Ureter (tissue), 1 donor: ENCODE data around the gene FLAD1. TPM values are rescaled to one million over a fixed set of nuclear protein-coding genes. Genes with fewer than 3 reads are reported as not detected.

ENCODE experiments used
- DNase-seq: peaks from one replicate; pipeline ENCODE4 v3.0.0-alpha.2; 2020; ENCODE audit warnings: low spot score
- total RNA-seq: library from RNA; stranded (reverse); gene quantifications from one replicate; pipeline ENCODE4 v1.2.4, GENCODE V29; 2023
- donor health status: DM: yes; HTN: yes; CAD: no.

Gene FLAD1
- total RNA-seq, 1 donor from 2014 or later, result 48.3 TPM

DNA sequence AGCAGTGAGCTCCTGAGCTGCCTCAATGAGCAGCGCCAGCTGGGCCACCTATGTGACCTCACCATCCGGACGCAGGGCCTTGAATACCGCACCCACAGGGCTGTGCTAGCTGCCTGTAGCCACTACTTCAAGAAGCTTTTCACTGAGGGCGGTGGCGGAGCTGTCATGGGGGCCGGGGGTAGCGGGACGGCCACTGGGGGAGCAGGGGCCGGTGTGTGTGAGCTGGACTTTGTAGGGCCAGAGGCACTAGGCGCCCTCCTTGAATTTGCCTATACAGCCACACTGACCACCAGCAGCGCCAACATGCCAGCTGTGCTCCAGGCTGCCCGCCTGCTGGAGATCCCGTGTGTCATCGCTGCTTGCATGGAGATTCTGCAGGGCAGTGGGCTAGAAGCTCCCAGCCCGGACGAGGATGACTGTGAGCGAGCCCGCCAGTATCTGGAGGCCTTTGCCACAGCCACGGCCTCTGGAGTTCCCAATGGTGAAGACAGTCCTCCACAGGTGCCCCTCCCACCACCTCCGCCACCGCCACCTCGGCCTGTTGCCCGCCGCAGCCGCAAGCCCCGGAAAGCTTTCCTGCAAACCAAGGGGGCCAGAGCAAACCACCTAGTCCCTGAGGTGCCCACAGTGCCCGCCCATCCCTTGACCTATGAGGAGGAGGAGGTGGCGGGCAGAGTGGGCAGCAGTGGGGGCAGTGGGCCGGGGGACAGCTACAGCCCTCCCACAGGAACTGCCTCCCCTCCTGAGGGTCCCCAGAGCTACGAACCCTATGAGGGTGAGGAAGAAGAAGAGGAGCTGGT lies 31.8 kb downstream of the FLAD1 start:
- DNase-seq, result no peak

DNA sequence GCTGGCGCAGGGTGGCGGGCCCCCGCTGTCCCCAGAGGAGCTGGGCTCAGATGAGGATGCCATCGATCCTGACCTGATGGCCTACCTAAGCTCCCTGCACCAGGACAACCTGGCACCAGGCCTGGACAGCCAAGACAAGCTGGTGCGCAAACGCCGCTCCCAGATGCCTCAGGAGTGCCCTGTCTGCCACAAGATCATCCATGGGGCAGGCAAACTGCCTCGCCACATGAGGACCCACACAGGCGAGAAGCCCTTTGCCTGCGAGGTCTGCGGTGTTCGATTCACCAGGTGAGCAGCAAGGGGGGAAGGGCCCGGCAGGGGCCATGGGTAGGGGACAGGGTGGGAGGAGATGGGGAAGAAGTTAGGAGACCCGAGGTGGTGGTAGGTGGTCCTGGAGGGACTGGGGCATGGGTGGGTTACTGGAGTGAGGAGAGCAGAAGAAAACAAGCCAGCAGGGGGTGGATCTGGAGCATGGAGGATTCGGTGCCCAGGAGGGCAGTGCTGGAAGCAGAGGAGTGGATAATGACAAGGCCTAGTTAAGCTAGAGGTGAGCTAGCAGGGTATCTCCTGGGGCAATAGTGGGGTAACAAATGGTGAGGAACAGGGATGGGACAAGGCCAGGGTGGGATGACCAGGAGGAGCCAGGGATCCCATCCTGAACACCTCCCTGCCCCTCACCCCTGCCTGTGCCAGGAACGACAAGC lies 32.5 kb downstream of the FLAD1 start:
- no peak for DNase-seq

DNA sequence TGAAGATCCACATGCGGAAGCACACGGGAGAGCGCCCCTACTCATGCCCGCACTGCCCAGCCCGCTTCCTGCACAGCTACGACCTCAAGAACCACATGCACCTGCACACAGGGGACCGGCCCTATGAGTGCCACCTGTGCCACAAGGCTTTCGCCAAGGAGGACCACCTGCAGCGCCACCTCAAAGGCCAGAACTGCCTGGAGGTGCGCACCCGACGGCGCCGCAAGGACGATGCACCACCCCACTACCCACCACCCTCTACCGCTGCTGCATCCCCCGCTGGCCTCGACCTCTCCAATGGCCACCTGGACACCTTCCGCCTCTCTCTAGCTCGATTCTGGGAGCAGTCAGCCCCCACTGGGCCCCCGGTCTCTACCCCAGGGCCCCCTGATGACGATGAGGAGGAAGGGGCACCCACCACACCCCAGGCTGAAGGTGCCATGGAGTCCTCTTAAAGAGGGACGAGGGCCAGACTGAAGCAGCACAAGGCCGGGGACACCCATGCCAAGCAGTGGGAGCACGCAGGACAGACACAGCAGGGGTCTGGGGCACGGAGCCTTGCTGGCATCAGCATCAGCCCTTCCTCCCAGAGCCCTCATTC lies 33.2 kb downstream of the FLAD1 start:
- no peak for DNase-seq

DNA sequence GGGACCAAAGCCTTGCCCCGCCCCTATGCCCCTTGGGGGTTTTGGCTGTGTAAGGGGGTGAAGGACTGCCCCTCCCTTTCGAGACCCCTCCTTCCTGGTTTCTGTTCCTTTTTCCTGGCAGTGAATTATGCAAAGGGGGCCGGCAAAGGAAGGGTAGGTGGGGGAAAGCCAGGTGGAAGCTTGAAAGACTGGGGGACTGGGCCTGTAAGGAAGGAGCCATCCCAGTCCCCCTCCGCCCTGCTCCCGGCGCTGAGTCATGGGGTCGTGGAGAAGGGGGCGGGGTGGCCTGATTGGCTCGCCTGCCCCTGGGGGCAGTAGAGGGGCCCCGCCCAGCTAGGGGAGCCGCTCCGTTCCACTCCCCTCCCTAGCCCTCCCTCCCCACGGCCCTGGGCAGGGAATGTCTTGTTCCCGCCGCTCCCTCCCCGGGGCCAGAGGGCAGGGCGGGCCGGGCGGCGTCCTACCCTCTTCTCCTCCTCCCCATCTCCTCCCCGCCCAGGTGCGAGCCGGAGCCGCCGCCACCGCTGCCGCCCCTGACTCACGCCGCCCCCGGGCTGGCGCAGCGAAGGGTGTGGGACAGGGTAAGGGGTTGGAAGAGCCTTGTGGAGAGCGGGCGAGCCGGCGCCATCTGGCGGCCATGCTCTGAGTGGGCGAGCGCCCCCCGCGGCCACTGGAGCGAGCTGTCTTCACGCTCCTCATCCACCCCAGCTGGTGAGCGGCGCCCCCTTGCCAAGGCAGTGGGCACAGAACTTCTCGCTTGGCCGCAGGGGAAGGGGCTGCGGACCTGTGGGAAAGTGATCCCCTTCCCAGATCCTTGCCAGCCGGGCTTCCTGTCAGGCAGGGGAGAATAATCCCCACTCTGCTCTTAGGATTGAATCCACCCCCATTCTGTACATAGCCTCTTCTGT lies 34.1 kb downstream of the FLAD1 start:
- peak; percentile 94 for DNase-seq

DNA sequence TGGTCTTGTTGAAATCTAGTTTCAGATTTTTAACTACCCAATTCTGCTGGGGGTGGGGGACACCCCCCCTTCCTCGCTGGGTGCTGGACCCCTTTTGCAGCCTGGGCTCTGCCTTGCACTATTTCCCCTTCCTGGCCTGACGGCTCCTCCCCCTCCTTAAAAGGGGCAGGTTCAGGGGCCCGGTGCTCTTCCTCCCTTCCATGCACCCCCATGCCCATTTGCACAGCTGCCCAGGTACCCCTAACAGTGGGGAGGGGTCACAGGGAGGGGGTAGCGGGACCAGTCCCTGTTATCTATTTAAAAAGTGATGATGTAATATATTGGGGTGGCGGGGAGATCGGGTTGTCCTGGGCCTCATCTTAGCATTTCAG lies 34.8 kb downstream of the FLAD1 start:
- DNase-seq, result no peak

DNA sequence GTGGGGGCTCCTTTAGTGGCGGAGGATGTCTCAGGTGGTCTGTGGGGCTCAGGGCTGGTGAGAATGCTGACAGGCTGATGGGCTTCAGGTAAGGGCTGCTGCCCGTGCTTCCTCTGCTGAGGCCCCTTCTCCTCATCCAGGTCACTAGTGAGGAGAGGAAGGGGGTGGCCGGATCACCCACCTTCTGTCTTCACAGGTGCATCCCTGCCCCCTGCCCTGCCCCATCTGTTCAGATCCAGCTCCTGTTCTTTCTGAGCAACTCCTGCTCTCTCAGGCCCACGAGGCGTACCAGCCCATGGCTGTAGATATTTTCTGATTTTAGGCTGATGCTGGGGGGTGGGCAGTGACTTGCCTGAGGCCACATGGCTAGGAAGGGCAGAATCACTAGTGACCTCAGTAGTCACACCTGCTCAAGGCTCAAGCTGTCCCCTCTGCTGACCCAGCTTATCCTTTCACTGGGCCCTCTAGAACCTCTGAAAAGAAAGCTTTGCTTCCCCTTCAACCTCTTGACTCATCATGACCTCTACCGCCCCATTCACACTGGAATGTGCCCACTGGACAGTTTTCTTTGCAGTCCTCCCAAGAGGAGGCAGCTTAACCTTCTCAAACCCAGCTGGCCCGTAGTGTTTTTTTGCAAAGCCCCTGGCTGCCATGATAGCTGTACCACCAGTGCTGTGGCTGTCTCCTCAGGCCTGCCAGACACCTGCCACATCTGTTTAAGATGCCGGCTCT lies 35.6 kb downstream of the FLAD1 start:
- no peak for DNase-seq

DNA sequence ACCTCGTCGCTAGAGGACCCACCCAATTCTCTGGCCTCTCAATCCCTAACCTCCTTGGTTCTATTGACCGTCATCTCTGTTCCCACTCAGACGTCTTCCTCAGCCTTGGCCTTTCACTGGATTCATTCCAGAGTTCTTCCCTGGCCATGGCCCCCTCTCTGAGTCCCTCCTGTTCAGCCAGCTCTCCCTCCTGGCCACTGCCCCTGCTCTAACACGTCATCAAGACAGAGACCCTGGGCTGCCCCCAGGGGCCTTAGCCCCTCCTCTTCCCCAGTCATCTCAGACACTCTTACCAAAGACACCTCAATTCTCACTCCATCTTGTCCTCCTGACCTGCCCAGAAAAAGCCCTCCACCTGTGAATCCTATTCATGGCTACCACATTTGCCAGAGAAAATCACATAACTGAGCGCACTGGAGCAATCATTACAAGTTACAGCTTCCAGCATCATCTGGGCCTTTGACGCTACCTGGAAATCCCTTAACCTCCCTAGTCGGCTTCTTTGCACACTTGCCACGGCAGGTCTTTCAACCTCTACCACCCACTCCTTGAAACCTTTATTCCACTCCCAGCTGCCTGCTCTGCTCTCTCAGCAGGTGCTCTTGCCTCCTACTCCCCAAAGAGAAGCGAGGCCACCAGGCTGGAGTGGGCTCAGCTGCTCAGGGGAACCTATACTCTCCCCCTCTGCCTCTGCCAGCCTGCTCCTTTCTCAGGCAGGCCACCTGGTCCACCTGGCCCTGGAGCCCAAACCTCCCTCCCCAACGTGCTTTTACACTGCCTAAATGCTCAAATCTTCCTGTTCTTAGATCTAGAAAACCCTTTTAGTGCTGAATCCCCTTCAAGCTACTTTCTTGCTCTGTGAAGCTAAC lies 36.5 kb downstream of the FLAD1 start:
- no peak for DNase-seq

DNA sequence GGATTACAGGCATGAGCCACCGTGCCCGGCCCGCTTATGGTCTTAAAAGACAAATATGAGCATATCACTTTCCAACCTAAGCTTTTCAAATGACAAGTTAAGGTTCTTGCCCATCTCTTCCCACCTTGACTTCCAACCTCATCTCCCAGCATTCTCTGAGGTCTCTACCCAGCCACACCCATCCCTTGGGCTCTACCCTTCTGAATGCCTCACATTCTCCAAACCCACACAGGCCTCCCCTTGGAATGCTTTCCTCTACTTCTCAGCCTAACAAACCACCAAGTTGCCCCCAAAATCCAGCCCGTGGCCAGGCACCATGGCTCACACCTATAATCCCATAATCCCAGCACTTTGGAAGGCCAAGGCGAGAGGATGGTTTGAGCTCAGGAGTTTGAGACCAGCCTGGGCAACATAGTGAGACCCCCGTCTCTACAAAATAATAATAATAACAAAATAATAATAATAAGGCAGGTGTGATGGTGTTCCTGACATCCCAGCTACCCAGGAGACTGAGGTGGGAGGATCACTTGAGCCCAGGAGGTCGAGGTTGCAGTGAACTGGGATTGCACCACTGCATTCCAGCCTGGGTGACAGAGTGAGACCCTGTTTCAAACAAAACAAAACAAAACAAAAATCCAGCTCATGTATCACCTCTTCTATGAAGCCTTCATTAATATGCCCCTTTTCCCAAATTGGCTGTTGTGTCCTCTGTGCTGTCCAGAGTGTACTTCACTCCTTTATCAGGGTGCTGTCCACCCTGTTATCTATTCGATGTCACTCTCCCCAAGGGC lies 39.2 kb downstream of the FLAD1 start:
- no peak for DNase-seq

DNA sequence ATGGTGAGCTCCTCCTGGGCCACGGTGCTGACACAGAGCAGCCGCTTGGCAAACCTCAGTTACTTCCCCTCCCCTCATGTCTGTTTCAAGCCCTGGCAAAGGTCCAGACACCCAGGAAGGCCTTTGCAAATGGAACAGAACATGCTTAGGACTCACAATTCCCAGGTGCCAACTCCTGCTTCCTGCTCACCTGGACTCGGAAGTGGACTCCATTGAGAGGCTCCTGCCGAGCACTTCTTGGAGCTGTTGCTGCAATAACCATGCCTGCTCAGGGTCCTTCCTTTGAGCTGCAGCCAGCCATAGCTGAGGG lies 39.7 kb downstream of the FLAD1 start:
- no peak for DNase-seq

DNA sequence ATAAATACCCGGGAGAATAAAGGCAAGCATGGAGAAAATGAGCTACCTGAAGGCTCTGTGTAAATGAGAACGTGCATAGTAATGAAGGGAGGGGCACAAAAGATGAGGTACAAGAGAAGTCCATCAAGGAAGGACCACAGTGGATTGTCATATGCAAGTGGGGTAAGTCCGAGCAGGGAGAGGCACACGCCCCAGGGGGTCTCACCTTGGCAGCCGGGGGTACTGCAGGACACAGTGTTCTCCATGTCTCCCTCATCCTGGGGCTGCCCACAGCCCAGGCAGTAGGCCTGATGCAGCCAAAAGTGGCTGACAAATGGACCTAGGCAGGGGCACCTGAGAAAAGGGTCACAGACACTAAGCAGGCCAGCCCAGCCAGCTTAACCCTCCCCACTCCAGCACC lies 40.5 kb downstream of the FLAD1 start:
- no peak for DNase-seq

DNA sequence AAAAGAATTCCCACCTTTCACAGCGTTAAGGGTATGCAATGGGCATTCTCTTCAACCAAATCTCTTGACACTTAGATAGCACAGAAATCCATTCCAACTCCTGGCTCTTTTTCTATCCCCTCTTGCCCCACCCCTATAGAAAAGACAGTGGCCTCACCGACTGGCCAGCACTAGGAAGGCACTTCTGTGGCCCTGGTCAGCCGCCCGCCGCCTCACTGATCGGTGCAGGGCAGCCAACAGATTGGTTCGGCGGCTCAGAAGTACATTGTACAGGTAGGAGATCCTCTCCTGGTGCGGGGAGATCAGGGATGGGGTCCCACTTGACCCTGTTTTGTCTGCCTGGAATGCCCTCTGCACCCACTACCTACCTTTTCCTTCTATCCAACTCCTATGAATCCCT lies 41.2 kb downstream of the FLAD1 start:
- no peak for DNase-seq

DNA sequence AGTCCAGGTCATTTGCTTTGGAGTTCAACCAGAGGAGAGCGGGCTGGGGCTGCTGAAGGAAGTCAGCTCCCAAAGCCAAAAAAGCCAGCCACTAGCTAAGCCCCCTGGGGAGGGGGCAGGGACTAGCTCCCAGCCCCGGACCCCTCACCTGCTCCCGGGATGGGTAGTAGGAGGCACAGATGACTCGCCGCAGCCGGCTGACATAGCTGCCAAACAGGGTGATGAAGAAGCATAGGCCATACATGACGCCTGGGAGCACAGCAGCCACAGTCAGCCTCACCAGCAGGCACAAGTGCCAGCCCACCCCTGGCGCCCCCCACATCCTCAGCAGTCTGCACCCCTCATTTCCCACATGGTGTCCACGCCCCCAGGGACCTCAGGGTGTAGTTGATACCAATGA lies 43.0 kb downstream of the FLAD1 start:
- no peak for DNase-seq

DNA sequence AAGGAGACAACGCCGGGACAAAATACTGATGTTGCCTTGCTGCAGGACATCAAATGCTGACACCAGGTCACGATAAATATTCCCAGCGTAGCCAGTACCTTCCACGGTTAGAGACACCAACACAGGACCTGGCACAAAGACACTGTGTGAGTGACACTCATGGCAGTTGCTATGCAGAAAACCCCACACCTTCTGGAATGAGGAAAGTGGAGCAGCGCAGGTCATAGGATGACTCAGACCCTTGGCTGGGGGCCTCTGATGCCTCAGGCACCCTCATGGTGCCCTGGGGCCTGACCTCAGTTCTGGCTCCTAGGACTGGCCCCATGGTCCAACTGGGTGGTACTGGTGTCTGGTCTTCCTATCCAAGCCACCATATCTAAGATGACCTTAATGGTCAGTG lies 43.4 kb downstream of the FLAD1 start:
- DNase-seq, result no peak

DNA sequence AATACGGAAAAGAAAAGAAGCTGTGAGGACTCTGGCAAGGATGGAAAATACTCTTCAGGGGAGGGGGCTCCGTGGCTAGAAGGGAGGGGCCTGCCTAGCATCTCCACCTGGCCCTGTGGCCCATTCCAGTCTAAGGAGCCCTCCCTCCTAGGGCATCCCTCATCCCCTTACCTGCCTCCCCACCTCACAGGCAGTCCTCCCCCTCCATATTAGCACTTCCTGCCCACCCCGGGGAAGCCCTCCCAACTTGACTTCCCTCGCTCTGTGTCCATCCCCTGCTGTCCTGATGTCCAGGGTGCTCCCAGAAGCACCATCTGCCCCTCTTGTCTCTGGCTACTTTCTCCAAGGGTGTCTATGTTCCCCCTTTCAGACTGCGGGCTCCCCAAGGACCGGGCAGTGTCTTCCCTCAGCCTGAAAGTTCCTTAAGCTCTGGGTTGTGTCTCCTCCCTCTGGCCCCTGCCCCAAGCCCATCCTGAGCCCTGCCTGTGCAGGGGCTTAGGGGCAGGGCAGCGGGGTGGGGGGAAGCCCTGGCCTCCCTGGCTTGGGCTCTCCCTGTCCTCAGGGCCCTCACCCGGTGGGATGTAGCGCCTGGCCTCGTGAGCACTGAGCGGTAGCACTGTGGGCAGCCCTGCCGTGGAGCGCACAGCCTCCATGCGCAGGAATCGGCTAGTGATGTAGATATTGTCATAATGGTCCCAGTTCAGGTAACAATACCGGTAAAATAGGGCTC lies 46.5 kb downstream of the FLAD1 start:
- DNase-seq, result no peak

DNA sequence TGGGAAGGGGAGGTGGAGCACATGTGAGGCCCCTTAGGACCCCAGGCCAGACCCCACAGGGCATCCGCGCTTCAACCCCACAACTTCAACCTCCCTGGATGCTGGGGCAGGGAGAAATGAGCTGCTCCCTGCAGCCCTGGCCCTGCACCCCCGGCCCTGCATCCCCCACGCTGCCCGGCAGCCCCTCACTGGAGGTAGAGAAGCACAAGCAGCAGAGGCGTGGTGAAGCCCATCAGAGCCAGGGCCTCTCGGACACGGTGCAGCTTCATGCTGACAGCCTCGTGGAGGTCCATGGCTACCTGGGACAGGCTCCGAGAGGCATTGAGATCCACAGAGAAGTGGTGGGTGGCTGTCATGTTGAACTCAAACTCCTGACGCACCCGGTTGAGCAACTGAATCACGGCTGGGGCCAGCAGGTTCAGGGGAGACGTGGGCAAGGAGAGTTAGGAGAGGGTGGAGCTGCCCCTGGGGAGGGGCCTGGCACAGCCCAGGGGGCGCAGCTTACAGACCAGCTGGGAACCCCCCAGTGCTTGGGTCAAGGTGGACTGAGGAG lies 47.2 kb downstream of the FLAD1 start:
- no peak for DNase-seq

DNA sequence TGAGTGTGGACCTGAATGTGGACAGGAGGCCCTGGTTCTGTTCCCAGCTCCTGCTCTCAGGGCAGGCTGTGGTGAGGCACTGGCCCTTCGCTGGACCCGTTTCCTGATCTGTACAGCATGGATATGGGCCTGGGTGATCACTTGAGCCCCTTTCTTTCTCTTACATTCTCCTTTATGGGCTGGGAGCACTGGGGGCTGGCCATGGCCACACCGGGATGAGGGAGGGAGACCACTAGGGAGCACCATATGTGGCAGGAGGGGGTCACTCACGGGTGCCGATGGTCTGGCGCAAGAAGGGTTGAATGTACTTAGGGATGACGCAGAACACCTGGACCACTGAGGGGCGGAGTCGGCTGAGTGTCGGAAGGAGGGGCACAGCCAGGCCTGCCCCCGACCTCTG lies 47.8 kb downstream of the FLAD1 start:
- DNase-seq, result no peak

DNA sequence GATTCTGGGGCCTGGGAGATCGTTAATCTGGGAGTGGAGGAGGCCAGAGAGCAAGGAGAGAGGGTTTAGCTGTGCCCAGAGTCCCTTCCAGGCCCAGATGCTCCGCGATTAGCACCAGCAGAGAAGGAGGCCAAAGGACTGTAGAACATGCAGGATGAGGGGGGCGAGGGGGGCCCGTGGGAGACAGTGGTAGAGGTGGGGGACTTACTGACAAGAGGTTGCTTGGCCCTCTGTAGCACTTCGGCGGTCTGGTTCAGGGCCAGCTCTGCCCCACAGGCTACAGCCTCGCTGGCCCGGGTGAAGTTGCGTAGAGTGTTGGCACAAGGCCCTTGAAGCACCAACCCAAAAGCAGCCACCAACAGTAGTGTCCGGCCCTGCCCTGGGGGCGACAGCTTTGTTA lies 49.7 kb downstream of the FLAD1 start:
- no peak for DNase-seq

DNA sequence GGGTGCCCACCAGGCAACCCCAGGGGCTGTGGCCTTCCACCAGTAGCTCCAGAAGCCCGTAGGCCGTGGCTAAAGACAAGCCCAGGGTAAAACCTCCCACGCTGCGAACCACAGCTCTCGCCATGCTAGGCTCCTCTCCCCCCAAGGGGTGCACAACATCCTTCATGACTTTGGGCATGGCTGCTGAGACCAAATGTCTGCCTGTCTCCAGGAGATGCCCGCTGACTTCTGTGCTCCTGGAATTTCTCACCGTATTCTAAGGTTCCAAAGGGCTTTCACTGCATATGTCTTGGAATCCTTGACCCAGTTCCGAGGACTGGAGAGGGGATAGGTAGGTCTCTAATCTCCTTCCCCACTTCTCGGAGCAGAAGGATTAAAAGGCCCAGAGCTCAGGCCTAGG lies 50.4 kb downstream of the FLAD1 start, which contains the start of the genes DCST1 and DCST2:
Gene DCST1 (plus strand): TSS at position 301 of the 400 bp plus-strand sequence. CDS start 213 bp downstream, outside the sequence.
Gene DCST2 (minus strand): TSS at position 258 of the 400 bp plus-strand sequence. CDS start 80 bp downstream, at position 178.
- no peak for DNase-seq
